D341Med (cell line): ENCODE results near the gene LRRC46.

Experiments
- DNase-seq: peaks from one replicate; pipeline ENCODE4 v3.0.0; 2012; ENCODE audit warnings: low spot score

LRRC46 gene

GRCh38 chr17:47878203-47879027, 46.9 kb downstream of the LRRC46 start:
- no peak for DNase-seq

DNA sequence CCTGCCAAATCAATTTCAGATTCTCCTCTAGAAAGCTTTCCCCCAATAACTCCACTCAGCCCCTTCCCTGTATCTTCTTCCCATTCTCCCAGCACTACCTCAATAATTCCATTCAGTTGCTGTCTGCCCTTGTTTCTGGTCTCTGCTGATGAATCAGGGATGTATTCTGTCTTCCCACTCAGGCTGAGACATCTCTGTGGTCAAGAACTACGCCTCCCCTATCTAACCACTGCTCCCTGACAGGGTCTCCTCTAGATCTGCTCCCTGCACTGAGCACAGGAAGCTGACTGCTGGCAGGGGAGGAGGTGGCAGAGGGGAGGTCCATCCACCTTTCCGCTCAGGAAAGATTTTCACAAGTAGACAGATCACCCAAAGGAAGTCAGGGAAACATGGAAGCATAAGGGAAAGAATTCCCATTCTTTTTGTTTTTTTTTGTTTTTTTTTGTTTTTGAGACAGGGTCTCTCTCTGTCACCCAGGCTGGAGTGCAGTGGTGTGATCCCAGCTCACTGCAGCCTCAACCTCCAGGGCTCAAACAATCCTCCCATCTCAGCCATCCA, 47.6 kb downstream of the LRRC46 start:
- DNase-seq, result no peak

DNA sequence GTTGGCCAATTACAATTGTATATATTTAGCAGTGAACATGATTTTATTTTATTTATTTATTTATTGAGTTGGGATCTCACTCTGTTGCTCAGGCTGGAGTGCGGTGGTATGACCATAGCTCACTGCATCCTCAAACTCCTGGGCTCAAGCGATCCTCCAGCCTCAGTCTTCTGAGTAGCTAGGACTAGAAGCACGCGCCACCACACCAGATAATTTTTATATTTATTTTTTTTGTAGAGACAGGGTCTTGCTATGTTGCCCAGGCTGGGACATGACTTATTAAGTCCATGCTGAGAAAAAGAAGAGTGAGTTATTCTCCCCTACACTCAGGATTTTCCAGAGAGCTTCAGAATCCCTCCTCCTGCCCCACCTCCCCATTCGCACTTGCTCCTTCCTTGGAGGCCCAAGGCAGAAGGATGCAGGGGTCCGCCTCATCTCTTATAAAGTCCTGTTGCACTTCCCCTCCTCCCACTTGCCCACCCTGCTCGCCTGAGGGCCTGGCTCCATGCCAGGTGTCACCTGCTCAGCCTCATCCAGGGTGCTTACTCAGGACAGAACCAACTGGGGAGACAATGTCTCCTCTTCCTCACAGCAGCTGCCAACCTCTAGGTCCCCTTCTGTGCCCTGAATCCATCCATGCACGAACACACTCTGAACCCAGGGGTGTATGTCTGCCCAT, 48.4 kb downstream of the LRRC46 start:
- DNase-seq, result no peak

DNA sequence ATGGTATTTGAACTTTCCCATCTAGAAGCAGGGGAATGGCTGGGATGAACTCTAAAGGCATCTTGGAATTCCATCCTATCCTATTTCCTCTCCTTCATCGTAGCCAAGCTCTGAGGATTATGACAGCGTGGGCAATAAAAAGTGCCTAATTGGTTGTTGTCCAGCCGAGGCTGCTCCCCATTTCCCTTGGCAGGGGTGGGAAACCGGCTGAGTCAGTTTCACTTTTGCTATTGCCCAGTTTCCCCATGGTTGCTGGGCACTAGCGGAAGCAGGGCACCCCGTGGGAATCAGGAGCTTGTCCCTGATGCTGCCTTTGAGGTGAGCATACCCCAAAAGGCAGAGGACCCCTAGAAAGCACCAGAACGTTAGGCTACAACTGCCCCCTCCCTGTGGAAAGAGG, 50.8 kb downstream of the LRRC46 start:
- no peak for DNase-seq

GRCh38 chr17:47882695-47883588, 51.5 kb downstream of the LRRC46 start:
- DNase-seq, result peak; percentile 26

- DNase-seq, result peak; percentile 22
These were observed 52.3 kb downstream of the LRRC46 start for GRCh38 chr17:47883589-47884426.

- DNase-seq, result peak; percentile 34
These were observed 52.9 kb downstream of the LRRC46 start for GRCh38 chr17:47884427-47884740.

GRCh38 chr17:47884905-47885730, 53.6 kb downstream of the LRRC46 start:
- peak; percentile 41 for DNase-seq
